Natural killer cell (primary cell): ENCODE data around the gene HOXD13. TPM values are rescaled to one million over a fixed set of nuclear protein-coding genes. Genes with fewer than 3 reads are reported as not detected.

ENCODE experiments used
- ATAC-seq, 3 donors: fragments of 150-1000 bp in 2 of 3; fragments of 200-7000 bp in 1 of 3; cut with Tn5 transposase; 1 replicate in 1 of 3; 2 replicates in 2 of 3; pipeline ENCODE4 v1.10.0; 2021; ENCODE audit warnings: mild to moderate bottlenecking in 2 of 3, moderate library complexity in 2 of 3
- DNase-seq, 2 donors: peaks; one replicate each; pipeline versions ENCODE4 v3.0.0 to v3.0.0-alpha.2; 2013 to 2021; ENCODE audit warnings: mixed read lengths in 1 of 2
- H3K27ac ChIP-seq: one replicate; pipeline ENCODE4 v1.5.1; 2013; ENCODE audit warnings: mild to moderate bottlenecking, low read length
- H3K27me3 ChIP-seq: one replicate; pipeline ENCODE4 v1.6.1; 2013; ENCODE audit warnings: low read length; ENCODE audit not compliant: control insufficient read depth, insufficient read depth
- H3K36me3 ChIP-seq: one replicate; pipeline ENCODE4 v1.6.1; 2013; ENCODE audit warnings: low read length; ENCODE audit not compliant: control insufficient read depth, insufficient read depth
- H3K4me1 ChIP-seq: one replicate; pipeline ENCODE4 v1.6.1; 2013; ENCODE audit warnings: low read length; ENCODE audit not compliant: control insufficient read depth, insufficient read depth
- H3K4me3 ChIP-seq: one replicate; pipeline ENCODE4 v1.5.1; 2013; ENCODE audit warnings: low read length
- H3K9me3 ChIP-seq: one replicate; pipeline ENCODE4 v1.6.1; 2013; ENCODE audit warnings: low read length; ENCODE audit not compliant: control insufficient read depth, insufficient read depth
- H3K27ac Mint-ChIP-seq, 2 donors: one replicate each; pipeline ENCODE4 v1.8.0; 2022; ENCODE audit warnings: mild to moderate bottlenecking in 2 of 2, mixed read lengths in 2 of 2, moderate library complexity in 1 of 2
- H3K27me3 Mint-ChIP-seq, 2 donors: one replicate each; pipeline ENCODE4 v1.8.0; 2022; ENCODE audit warnings: low read depth in 2 of 2, mixed read lengths in 2 of 2
- H3K36me3 Mint-ChIP-seq: one replicate; pipeline ENCODE4 v1.8.0; 2022; ENCODE audit warnings: mixed read lengths
- H3K4me1 Mint-ChIP-seq, 2 donors: one replicate each; pipeline ENCODE4 v1.8.0; 2022; ENCODE audit warnings: mixed read lengths in 2 of 2
- H3K4me3 Mint-ChIP-seq: one replicate; pipeline ENCODE4 v1.8.0; 2022; ENCODE audit warnings: mild to moderate bottlenecking, moderate library complexity, mixed read lengths
- H3K9me3 Mint-ChIP-seq, 2 donors: one replicate each; pipeline ENCODE4 v1.8.0; 2022; ENCODE audit warnings: mixed read lengths in 2 of 2
- CTCF ChIP-seq: fragments of 200-600 bp; IDR thresholded peaks from one replicate; pipeline ENCODE4 v1.8.0; 2022; ENCODE audit warnings: antibody characterized with exemption
- WGBS: methylation state at CpG from one replicate; pipeline ENCODE4 v1.1.7; 2013; ENCODE audit warnings: missing lambda C conversion rate; ENCODE audit not compliant: insufficient coverage; 5-methylcytosine and 5-hydroxymethylcytosine counted together
- intact Hi-C: fragments of 100-400 bp; cut with micrococcal nuclease; formaldehyde crosslinking; loops from one replicate; pipeline ENCODE4 v1.14.2; 2022
- total RNA-seq, 4 donors: library from RNA; stranded (reverse); fragments of 120-200 nt in 1 of 4; gene quantifications; one replicate each; pipeline versions ENCODE4 v1.2.3 to v1.2.4, GENCODE V29; 2013 to 2022

The HOXD13 gene
- total RNA-seq, 3 donors from 2014 or later (not counting 1 experiment from before 2014, with no cell fraction given), result not detected

- Mint-ChIP-seq H3K9me3 (no peaks in the 10 kb centered on the region), H3K27me3 (peaks cover 80 to 86% of the 10 kb centered on the region in 2 donors), H3K27ac (no peak overlapping the region), H3K36me3 (no peaks in the 10 kb centered on the region), H3K4me3 (no peak overlapping the region), H3K4me1 (peaks cover 17 to 38% of the 10 kb centered on the region in 2 donors)
- Histone ChIP-seq H3K27ac (no peak overlapping the region), H3K27me3 (peaks cover 94% of the 10 kb centered on the region), H3K36me3 (no peaks in the 10 kb centered on the region), H3K9me3 (peaks cover 4% of the 10 kb centered on the region), H3K4me1 (peaks cover 17% of the 10 kb centered on the region), H3K4me3 (no peak overlapping the region)
- intact Hi-C loops, result no loop called here
- no peak for TF ChIP-seq CTCF
- no peak for ATAC-seq
- no peak for DNase-seq
- WGBS, result 6% methylated on average over 2 of the region's 2 CpGs
Measured at GRCh38 chr2:176101216-176101830, 8.8 kb downstream of the HOXD13 start.

GRCh38 chr2:176101842-176102241, 9.3 kb downstream of the HOXD13 start:
- no peaks in the 10 kb centered on the region for H3K36me3 ChIP-seq
- peak in 1 of 2 donors; percentile 9 for DNase-seq
- no peaks in the 10 kb centered on the region for H3K9me3 Mint-ChIP-seq
- H3K27me3 Mint-ChIP-seq, result peaks cover 78 to 83% of the 10 kb centered on the region in 2 donors
- H3K4me1 ChIP-seq, result peaks cover 12% of the 10 kb centered on the region
- H3K4me3 ChIP-seq, result no peak overlapping the region
- H3K4me3 Mint-ChIP-seq, result no peak overlapping the region
- no peaks in the 10 kb centered on the region for H3K36me3 Mint-ChIP-seq
- H3K27me3 ChIP-seq, result peaks cover 92% of the 10 kb centered on the region
- peaks cover 4% of the 10 kb centered on the region for H3K9me3 ChIP-seq
- H3K27ac Mint-ChIP-seq, result no peak overlapping the region
- TF ChIP-seq CTCF, result no peak
- intact Hi-C loops, result no loop called here
- no peak for ATAC-seq
- H3K27ac ChIP-seq, result no peak overlapping the region
- peaks cover 12 to 35% of the 10 kb centered on the region in 2 donors for H3K4me1 Mint-ChIP-seq
- WGBS, result 21% methylated on average over 4 of the region's 5 CpGs

- DNase-seq (no peak), ATAC-seq (no peak)
- peaks cover 86% of the 10 kb centered on the region for H3K27me3 ChIP-seq
- H3K27ac Mint-ChIP-seq, result no peak overlapping the region
- H3K9me3 ChIP-seq, result peaks cover 4% of the 10 kb centered on the region
- no peaks in the 10 kb centered on the region for H3K36me3 Mint-ChIP-seq
- H3K4me1 ChIP-seq, result peaks cover 10% of the 10 kb centered on the region
- intact Hi-C loops, result no loop called here
- no peak for TF ChIP-seq CTCF
- H3K27me3 Mint-ChIP-seq, result peaks cover 73 to 83% of the 10 kb centered on the region in 2 donors
- H3K4me1 Mint-ChIP-seq, result peaks cover 7 to 29% of the 10 kb centered on the region in 2 donors
- H3K27ac ChIP-seq, result no peak overlapping the region
- H3K36me3 ChIP-seq, result no peaks in the 10 kb centered on the region
- H3K4me3 ChIP-seq, result no peak overlapping the region
- 10% methylated on average over 7 of the region's 7 CpGs for WGBS
- H3K4me3 Mint-ChIP-seq, result no peak overlapping the region
- H3K9me3 Mint-ChIP-seq, result no peaks in the 10 kb centered on the region
Measured at GRCh38 chr2:176102309-176102866, 9.9 kb downstream of the HOXD13 start.
